ENCODE results near the gene HOOK2.

HOOK2 gene

GRCh38 chr19:12737835-12738351 lies 37.5 kb downstream of the HOOK2 start:
- H4K20me1 ChIP-seq (ENCODE audit: insufficient read depth, low read length, poor library complexity, severe bottlenecking), result peaks cover 15% of the 10 kb centered on the region
- H3K4me1 ChIP-seq (ENCODE audit: insufficient read depth, low read length, poor library complexity, severe bottlenecking), result peaks cover 21% of the 10 kb centered on the region
- peak overlapping the region; percentile 96; the same call in 1 of the 2 replicates for H2AFZ ChIP-seq (ENCODE audit: low read length)
- H3K4me2 ChIP-seq (ENCODE audit: low read depth, low read length, poor library complexity, severe bottlenecking), result peak overlapping the region; percentile 100
- TF ChIP-seq CTCF (conservative IDR thresholded peaks at IDR 0.05; ENCODE audit: low read length), result no peak
- TF ChIP-seq EZH2phosphoT487 (IDR thresholded peaks at IDR 0.05; ENCODE audit: borderline replicate concordance), result no peak
- no peaks in the 10 kb centered on the region for H3K36me3 ChIP-seq (ENCODE audit: insufficient read depth, low read length)
- H3K9ac ChIP-seq (ENCODE audit: low read depth, low read length, poor library complexity, severe bottlenecking), result peak overlapping the region; percentile 84
- peaks cover 39% of the 10 kb centered on the region for H3K79me2 ChIP-seq (ENCODE audit: insufficient read depth, low read length)
- no peaks in the 10 kb centered on the region for H3K9me2 ChIP-seq (replicated peaks; ENCODE audit: low read depth, low read length)
- H3K9me3 ChIP-seq (ENCODE audit: insufficient read depth, low read depth, low read length), result no peaks in the 10 kb centered on the region
- H3F3A ChIP-seq (ENCODE audit: low read depth), result no peaks in the 10 kb centered on the region
- peak overlapping the region; percentile 89 for H3K4me3 ChIP-seq (ENCODE audit: low read length, poor library complexity, severe bottlenecking)
- peaks cover 6% of the 10 kb centered on the region for H3K27me3 ChIP-seq (ENCODE audit: insufficient read depth, low read length, poor library complexity, severe bottlenecking)

- H2AFZ ChIP-seq (ENCODE audit: low read length), result peak within 1 kb of the TSS; percentile 96
- H4K20me1 ChIP-seq (ENCODE audit: insufficient read depth, low read length, poor library complexity, severe bottlenecking), result peaks cover 21% of the 10 kb centered on the region
- H3K4me1 ChIP-seq (ENCODE audit: insufficient read depth, low read length, poor library complexity, severe bottlenecking), result peaks cover 26% of the 10 kb centered on the region
- peak within 1 kb of the TSS; percentile 89 for H3K4me3 ChIP-seq (ENCODE audit: low read length, poor library complexity, severe bottlenecking)
- no peaks in the 10 kb centered on the region for H3F3A ChIP-seq (ENCODE audit: low read depth)
- H3K27me3 ChIP-seq (ENCODE audit: insufficient read depth, low read length, poor library complexity, severe bottlenecking), result peaks cover 6% of the 10 kb centered on the region
- H3K9me2 ChIP-seq (replicated peaks; ENCODE audit: low read depth, low read length), result no peaks in the 10 kb centered on the region
- TF ChIP-seq EZH2phosphoT487 (IDR thresholded peaks at IDR 0.05; ENCODE audit: borderline replicate concordance) (no peak), CTCF (conservative IDR thresholded peaks at IDR 0.05; ENCODE audit: low read length) (no peak)
- peaks cover 46% of the 10 kb centered on the region for H3K79me2 ChIP-seq (ENCODE audit: insufficient read depth, low read length)
- no peaks in the 10 kb centered on the region for H3K9me3 ChIP-seq (ENCODE audit: insufficient read depth, low read depth, low read length)
- no peaks in the 10 kb centered on the region for H3K36me3 ChIP-seq (ENCODE audit: insufficient read depth, low read length)
- peak within 1 kb of the TSS; percentile 100 for H3K4me2 ChIP-seq (ENCODE audit: low read depth, low read length, poor library complexity, severe bottlenecking)
- H3K9ac ChIP-seq (ENCODE audit: low read depth, low read length, poor library complexity, severe bottlenecking), result peak within 1 kb of the TSS; percentile 84
These were observed 38.1 kb downstream of the HOOK2 start, which contains the start of gene GET3 for GRCh38 chr19:12736995-12737834. Gene GET3, plus strand, starts transcription at chr19:12737497. Its CDS starts 9 bp downstream, at chr19:12737506.

- Histone ChIP-seq H3F3A (ENCODE audit: low read depth) (no peaks in the 10 kb centered on the region), H3K9me3 (ENCODE audit: insufficient read depth, low read depth, low read length) (no peaks in the 10 kb centered on the region), H3K9ac (ENCODE audit: low read depth, low read length, poor library complexity, severe bottlenecking) (peak overlapping the region; percentile 98), H3K79me2 (ENCODE audit: insufficient read depth, low read length) (peaks cover 70% of the 10 kb centered on the region), H3K4me1 (ENCODE audit: insufficient read depth, low read length, poor library complexity, severe bottlenecking) (peaks cover 30% of the 10 kb centered on the region), H3K4me3 (ENCODE audit: low read length, poor library complexity, severe bottlenecking) (peak overlapping the region; percentile 95), H4K20me1 (ENCODE audit: insufficient read depth, low read length, poor library complexity, severe bottlenecking) (peaks cover 50% of the 10 kb centered on the region), H3K36me3 (ENCODE audit: insufficient read depth, low read length) (peaks cover 24% of the 10 kb centered on the region; the same call in 1 of the 2 replicates), H3K27me3 (ENCODE audit: insufficient read depth, low read length, poor library complexity, severe bottlenecking) (peaks cover 6% of the 10 kb centered on the region), H3K9me2 (replicated peaks; ENCODE audit: low read depth, low read length) (no peaks in the 10 kb centered on the region), H3K4me2 (ENCODE audit: low read depth, low read length, poor library complexity, severe bottlenecking) (peak overlapping the region; percentile 94), H2AFZ (ENCODE audit: low read length) (no peak overlapping the region)
- TF ChIP-seq EZH2phosphoT487 (IDR thresholded peaks at IDR 0.05; ENCODE audit: borderline replicate concordance) (no peak), CTCF (conservative IDR thresholded peaks at IDR 0.05; ENCODE audit: low read length) (peak; percentile 65)
These were observed 41.8 kb downstream of the HOOK2 start for GRCh38 chr19:12733369-12734214.
